Mesendoderm (in vitro differentiated cells): ENCODE data around the gene LRP8.

Experiments used
- DNase-seq: peaks from one replicate; pipeline ENCODE4 v3.0.0; 2013
- H2AK5ac ChIP-seq: 2 replicates; pipeline ENCODE4 v1.6.1; 2013; ENCODE audit warnings: low read length, inconsistent platforms
- H2BK120ac ChIP-seq: 2 replicates; pipeline ENCODE4 v1.6.1; 2013; ENCODE audit warnings: low read depth, mild to moderate bottlenecking, low read length, moderate library complexity, mixed read lengths
- H2BK15ac ChIP-seq: replicated peaks from 2 replicates; pipeline ENCODE4 v1.6.1; 2013; ENCODE audit warnings: low read depth, mild to moderate bottlenecking, moderate library complexity
- H2BK5ac ChIP-seq: 2 replicates; pipeline ENCODE4 v1.6.1; 2013; ENCODE audit warnings: low read length, inconsistent platforms
- H3K18ac ChIP-seq: 2 replicates; pipeline ENCODE4 v1.6.1; 2013; ENCODE audit warnings: mild to moderate bottlenecking, low read length, mixed read lengths
- H3K23ac ChIP-seq: one replicate; pipeline ENCODE4 v1.6.1; 2013; ENCODE audit warnings: low read length
- H3K27ac ChIP-seq: 2 replicates; pipeline ENCODE4 v1.5.1; 2013; ENCODE audit warnings: low read depth, mild to moderate bottlenecking, inconsistent platforms, low read length, moderate library complexity
- H3K27me3 ChIP-seq: 2 replicates; pipeline ENCODE4 v1.6.1; 2013; ENCODE audit warnings: low read length, control low read depth, mild to moderate bottlenecking, inconsistent platforms; ENCODE audit not compliant: insufficient read depth, poor library complexity
- H3K36me3 ChIP-seq: 2 replicates; pipeline ENCODE4 v1.6.1; 2013; ENCODE audit warnings: low read length, inconsistent platforms; ENCODE audit not compliant: control insufficient read depth, insufficient read depth
- H3K4ac ChIP-seq: one replicate; pipeline ENCODE4 v1.6.1; 2013; ENCODE audit warnings: low read depth, mild to moderate bottlenecking, low read length, moderate library complexity
- H3K4me1 ChIP-seq: 2 replicates; pipeline ENCODE4 v1.6.1; 2013; ENCODE audit warnings: low read depth, low read length, inconsistent platforms; ENCODE audit not compliant: control insufficient read depth
- H3K4me2 ChIP-seq: 2 replicates; pipeline ENCODE4 v1.6.1; 2013; ENCODE audit warnings: low read length
- H3K4me3 ChIP-seq: 2 replicates; pipeline ENCODE4 v1.5.1; 2013; ENCODE audit warnings: mild to moderate bottlenecking, low read length
- H3K56ac ChIP-seq: one replicate; pipeline ENCODE4 v1.6.1; 2013; ENCODE audit warnings: low read length
- H3K79me1 ChIP-seq: 2 replicates; pipeline ENCODE4 v1.6.1; 2013; ENCODE audit warnings: low read length, inconsistent platforms
- H3K79me2 ChIP-seq: 2 replicates; pipeline ENCODE4 v1.6.1; 2013; ENCODE audit warnings: mild to moderate bottlenecking, low read length; ENCODE audit not compliant: control insufficient read depth, insufficient read depth
- H3K9ac ChIP-seq: 2 replicates; pipeline ENCODE4 v1.6.1; 2013; ENCODE audit warnings: low read length, inconsistent platforms
- H4K5ac ChIP-seq: one replicate; pipeline ENCODE4 v1.6.1; 2013; ENCODE audit warnings: low read length
- H4K8ac ChIP-seq: one replicate; pipeline ENCODE4 v1.6.1; 2013; ENCODE audit warnings: low read depth, mild to moderate bottlenecking, control low read depth, low read length, moderate library complexity
- WGBS: extraction: QIAGEN DNeasy Blood & Tissue Kit; methylation state at CpG from one replicate; pipeline ENCODE4 v1.1.7; 2013; ENCODE audit warnings: low lambda C conversion rate, missing lambda C conversion rate; ENCODE audit not compliant: insufficient coverage; ENCODE audit errors: extremely low coverage; 5-methylcytosine and 5-hydroxymethylcytosine counted together

The LRP8 gene

GRCh38 chr1:53339736-53340635 is 12.1 kb upstream of the LRP8 start:
- no CpG with 5 or more reads among the region's 8 CpGs for WGBS
- H3K79me1 ChIP-seq: no peaks in the 10 kb centered on the region
- no peak overlapping the region for H2BK15ac ChIP-seq
- no peaks in the 10 kb centered on the region for H3K27me3 ChIP-seq
- H3K9ac ChIP-seq: no peak overlapping the region
- no peak overlapping the region for H3K27ac ChIP-seq
- H2BK120ac ChIP-seq: no peak overlapping the region
- H3K79me2 ChIP-seq: no peaks in the 10 kb centered on the region
- H3K23ac ChIP-seq: no peak overlapping the region
- H3K18ac ChIP-seq: no peak overlapping the region
- H3K4me1 ChIP-seq: peaks cover 2% of the 10 kb centered on the region
- no peak overlapping the region for H2AK5ac ChIP-seq
- H4K5ac ChIP-seq: no peak overlapping the region
- H3K4me3 ChIP-seq: no peak overlapping the region
- H3K4me2 ChIP-seq: no peak overlapping the region
- no peak overlapping the region for H2BK5ac ChIP-seq
- H3K36me3 ChIP-seq: no peaks in the 10 kb centered on the region
- no peak overlapping the region for H4K8ac ChIP-seq
- H3K4ac ChIP-seq: no peak overlapping the region
- H3K56ac ChIP-seq: no peak overlapping the region
- no peak for DNase-seq

GRCh38 chr1:53338423-53338822 is 10.6 kb upstream of the LRP8 start:
- Histone ChIP-seq H3K27ac (no peak overlapping the region), H3K27me3 (no peaks in the 10 kb centered on the region), H2BK5ac (no peak overlapping the region), H3K9ac (no peak overlapping the region), H3K36me3 (no peaks in the 10 kb centered on the region), H3K56ac (no peak overlapping the region), H3K79me2 (no peaks in the 10 kb centered on the region), H3K4me2 (no peak overlapping the region), H3K4me1 (no peaks in the 10 kb centered on the region), H4K8ac (no peak overlapping the region), H3K4ac (no peak overlapping the region), H3K18ac (no peak overlapping the region), H3K4me3 (no peak overlapping the region), H2BK120ac (no peak overlapping the region), H3K23ac (no peak overlapping the region), H2BK15ac (no peak overlapping the region), H4K5ac (no peak overlapping the region), H3K79me1 (no peaks in the 10 kb centered on the region), H2AK5ac (no peak overlapping the region)
- DNase-seq: no peak
- no CpG with 5 or more reads among the region's 1 CpG for WGBS

GRCh38 chr1:53337499-53337898 is 9.6 kb upstream of the LRP8 start:
- no peaks in the 10 kb centered on the region for H3K27me3 ChIP-seq
- H2BK120ac ChIP-seq: no peak overlapping the region
- H3K56ac ChIP-seq: no peak overlapping the region
- no peak overlapping the region for H4K5ac ChIP-seq
- no peak overlapping the region for H3K23ac ChIP-seq
- H3K9ac ChIP-seq: no peak overlapping the region
- no peaks in the 10 kb centered on the region for H3K4me1 ChIP-seq
- DNase-seq: no peak
- no peak overlapping the region for H2BK15ac ChIP-seq
- H3K79me1 ChIP-seq: no peaks in the 10 kb centered on the region
- no peak overlapping the region for H3K4me2 ChIP-seq
- no peak overlapping the region for H3K27ac ChIP-seq
- H2AK5ac ChIP-seq: no peak overlapping the region
- no peak overlapping the region for H3K4me3 ChIP-seq
- no peak overlapping the region for H2BK5ac ChIP-seq
- no peak overlapping the region for H3K4ac ChIP-seq
- H3K18ac ChIP-seq: no peak overlapping the region
- WGBS: no CpG with 5 or more reads among the region's 5 CpGs
- no peak overlapping the region for H4K8ac ChIP-seq
- no peaks in the 10 kb centered on the region for H3K36me3 ChIP-seq
- H3K79me2 ChIP-seq: no peaks in the 10 kb centered on the region

- Histone ChIP-seq H3K27ac (no peak overlapping the region), H4K8ac (no peak overlapping the region), H3K9ac (no peak overlapping the region), H3K4me2 (no peak overlapping the region), H3K56ac (no peak overlapping the region), H3K27me3 (no peaks in the 10 kb centered on the region), H3K23ac (no peak overlapping the region), H4K5ac (no peak overlapping the region), H2BK5ac (no peak overlapping the region), H3K4me1 (no peaks in the 10 kb centered on the region), H3K79me1 (no peaks in the 10 kb centered on the region), H2BK120ac (no peak overlapping the region), H3K79me2 (no peaks in the 10 kb centered on the region), H3K36me3 (no peaks in the 10 kb centered on the region), H3K4me3 (no peak overlapping the region), H3K4ac (no peak overlapping the region), H2BK15ac (no peak overlapping the region), H2AK5ac (no peak overlapping the region), H3K18ac (no peak overlapping the region)
- WGBS: 100% methylated on average over 4 of the region's 12 CpGs
- no peak for DNase-seq
Observed at GRCh38 chr1:53336146-53336545, 8.3 kb upstream of the LRP8 start.

- Histone ChIP-seq H2AK5ac (no peak overlapping the region), H3K4ac (no peak overlapping the region), H3K4me3 (no peak overlapping the region), H3K9ac (no peak overlapping the region), H2BK120ac (no peak overlapping the region), H2BK5ac (no peak overlapping the region), H3K79me2 (no peaks in the 10 kb centered on the region), H3K18ac (no peak overlapping the region), H2BK15ac (no peak overlapping the region), H3K23ac (no peak overlapping the region), H4K8ac (no peak overlapping the region), H3K56ac (no peak overlapping the region), H3K4me1 (no peaks in the 10 kb centered on the region), H3K4me2 (no peak overlapping the region), H3K27me3 (no peaks in the 10 kb centered on the region), H4K5ac (no peak overlapping the region), H3K36me3 (no peaks in the 10 kb centered on the region), H3K27ac (no peak overlapping the region), H3K79me1 (no peaks in the 10 kb centered on the region)
- WGBS: no CpG with 5 or more reads among the region's 1 CpG
- DNase-seq: no peak
Observed at GRCh38 chr1:53335661-53336060, 7.8 kb upstream of the LRP8 start.

- Histone ChIP-seq H3K18ac (no peak overlapping the region), H2AK5ac (no peak overlapping the region), H3K4me3 (no peak overlapping the region), H3K4me2 (no peak overlapping the region), H3K9ac (no peak overlapping the region), H3K4me1 (no peaks in the 10 kb centered on the region), H3K36me3 (no peaks in the 10 kb centered on the region), H3K79me2 (no peaks in the 10 kb centered on the region), H4K5ac (no peak overlapping the region), H2BK5ac (no peak overlapping the region), H3K23ac (no peak overlapping the region), H3K79me1 (no peaks in the 10 kb centered on the region), H3K27ac (no peak overlapping the region), H2BK120ac (no peak overlapping the region), H2BK15ac (no peak overlapping the region), H3K27me3 (no peaks in the 10 kb centered on the region), H3K4ac (no peak overlapping the region), H3K56ac (no peak overlapping the region), H4K8ac (no peak overlapping the region)
- no CpG with 5 or more reads among the region's 9 CpGs for WGBS
- DNase-seq: no peak
Observed at GRCh38 chr1:53334781-53335180, 6.9 kb upstream of the LRP8 start.
